Kidney glomerular epithelial cell (primary cell): ENCODE data around the gene KRT15.

Source experiments
- DNase-seq: peaks from one replicate; lab custom pipeline; 2025; lab: John Stamatoyannopoulos, UW

Gene KRT15

GRCh38 chr17:41524261-41524660, 5.6 kb upstream of the KRT15 start:
- DNase-seq, result no peak

DNA sequence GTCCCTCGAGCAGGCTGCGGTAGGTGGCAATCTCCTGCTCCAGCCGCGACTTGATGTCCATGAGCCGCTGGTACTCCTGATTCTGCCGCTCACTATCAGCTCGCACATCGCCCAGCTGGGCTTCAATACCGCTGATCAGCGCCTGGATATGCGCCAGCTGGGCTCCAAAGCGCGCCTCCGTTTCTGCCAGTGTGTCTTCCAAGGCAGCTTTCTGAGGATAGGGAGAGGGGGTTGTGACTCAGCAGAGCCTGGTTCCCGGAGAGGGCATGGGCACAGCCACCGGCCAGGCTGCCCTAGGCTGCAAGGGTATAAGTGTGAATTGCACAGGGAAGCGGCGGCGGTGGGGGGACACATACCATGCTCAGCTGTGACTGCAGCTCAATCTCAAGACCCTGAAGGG, 5.1 kb upstream of the KRT15 start:
- no peak for DNase-seq

DNA sequence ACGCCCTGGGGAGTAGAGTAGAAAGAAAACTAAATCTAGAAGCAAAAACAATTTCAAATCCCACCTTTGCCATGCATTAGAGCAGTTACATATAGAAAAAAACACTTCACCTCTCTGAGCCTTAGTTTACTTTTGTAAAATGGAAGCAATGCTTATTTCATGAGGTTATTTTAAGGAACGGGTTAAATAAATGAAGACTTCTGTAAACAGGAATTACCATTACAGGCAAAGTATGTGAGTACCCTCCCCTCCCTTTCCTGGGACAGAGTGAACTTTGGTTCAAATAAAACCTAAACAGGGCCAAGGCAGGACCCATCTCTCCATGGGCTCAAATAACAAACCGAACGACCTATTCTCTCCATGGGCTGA, 4.5 kb upstream of the KRT15 start:
- DNase-seq, result no peak

- peak; percentile 74 for DNase-seq
Observed at GRCh38 chr17:41522301-41523224, 3.9 kb upstream of the KRT15 start.

DNA sequence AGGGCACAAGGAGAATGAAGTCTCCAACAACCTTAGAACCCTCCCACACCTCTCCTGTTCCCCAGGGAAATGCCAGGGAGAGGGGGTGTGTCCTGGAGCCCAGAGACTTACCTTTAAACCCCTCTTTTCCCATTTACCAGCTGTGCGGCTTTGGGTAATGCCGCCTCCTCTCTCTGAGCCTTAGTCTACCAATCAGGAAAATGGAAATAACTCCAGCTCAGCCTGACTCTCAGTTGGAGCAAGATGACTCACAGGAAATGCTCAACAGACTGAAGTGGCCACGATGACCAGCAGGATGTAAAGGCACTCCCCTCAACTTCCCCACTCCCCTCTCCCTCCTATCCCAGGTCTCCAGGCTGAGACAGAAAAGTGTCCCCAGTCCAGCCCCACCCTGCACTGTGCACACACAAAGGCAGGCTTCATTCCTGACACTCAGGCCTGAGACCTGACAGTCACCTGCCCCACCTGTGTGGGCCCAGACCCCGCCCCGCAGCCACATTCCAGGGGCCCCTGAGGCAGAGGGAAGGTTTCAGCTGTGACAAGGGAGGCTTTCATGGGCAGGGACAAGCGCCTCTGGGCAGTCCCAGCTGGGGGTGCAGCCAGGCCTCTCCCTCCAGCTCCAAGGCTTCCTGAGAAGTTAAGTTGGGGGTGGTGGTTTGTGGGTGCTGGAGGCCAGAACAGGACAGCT, 3.0 kb upstream of the KRT15 start:
- peak; percentile 84 for DNase-seq

GRCh38 chr17:41520821-41521521, 2.3 kb upstream of the KRT15 start:
- DNase-seq, result peak; percentile 45

DNA sequence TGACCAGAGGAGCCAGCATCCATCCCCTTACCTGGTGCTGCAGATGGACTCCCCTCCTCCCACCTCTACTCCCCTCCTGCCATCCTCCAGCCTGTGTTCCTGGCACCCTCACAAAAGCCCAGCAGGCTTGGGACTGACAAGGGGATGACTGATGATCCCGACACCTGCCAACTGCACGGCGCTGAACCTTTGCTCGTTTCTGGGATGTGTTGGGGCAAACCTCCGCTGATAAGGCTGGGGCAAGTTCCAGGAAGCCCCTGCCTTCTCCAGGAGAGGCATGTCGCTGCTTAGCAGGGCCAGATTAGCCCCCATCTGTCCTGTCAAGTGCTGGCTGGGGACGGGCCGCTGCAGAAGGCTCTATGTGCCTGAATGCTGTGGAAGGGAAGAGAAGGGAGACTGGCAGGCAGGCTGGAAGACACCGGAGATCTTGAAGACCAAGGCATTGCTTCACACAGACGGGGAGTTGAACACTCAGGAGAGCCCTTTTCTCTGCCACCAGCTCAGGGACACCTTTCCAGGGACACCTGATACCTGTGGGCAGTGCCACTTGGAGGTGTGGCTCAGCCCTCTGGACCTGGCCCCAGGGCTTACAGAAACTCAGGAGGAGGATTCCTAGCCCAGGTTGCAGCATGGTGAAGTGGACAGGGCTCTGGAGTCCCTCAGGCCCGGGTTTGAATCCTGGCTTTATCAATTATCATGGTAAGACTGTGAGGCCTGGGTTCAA, 973 bp upstream of the KRT15 start:
- no peak for DNase-seq

DNA sequence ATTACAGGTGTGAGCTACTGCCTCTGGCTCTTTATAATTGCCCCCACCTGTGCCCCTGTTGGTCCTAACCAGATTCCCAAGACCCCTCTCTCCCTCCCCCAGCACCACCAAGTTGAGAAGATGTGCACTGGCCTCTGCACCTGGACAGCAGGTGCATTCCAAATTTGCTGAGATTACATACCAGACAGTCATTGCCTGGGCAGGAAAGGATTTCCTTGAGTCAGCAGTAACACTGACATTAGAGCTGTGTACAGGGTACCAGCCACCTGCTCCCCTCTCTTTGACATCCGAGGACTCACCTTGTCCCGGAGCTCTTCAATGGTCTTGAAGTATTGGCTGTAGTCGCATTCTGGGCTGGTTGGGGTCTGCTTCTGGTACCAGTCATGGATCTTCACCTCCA, 659 bp downstream of the KRT15 start:
- no peak for DNase-seq

GRCh38 chr17:41516830-41517283, 1.8 kb downstream of the KRT15 start:
- DNase-seq, result no peak

GRCh38 chr17:41516147-41516829, 2.4 kb downstream of the KRT15 start:
- DNase-seq, result no peak

DNA sequence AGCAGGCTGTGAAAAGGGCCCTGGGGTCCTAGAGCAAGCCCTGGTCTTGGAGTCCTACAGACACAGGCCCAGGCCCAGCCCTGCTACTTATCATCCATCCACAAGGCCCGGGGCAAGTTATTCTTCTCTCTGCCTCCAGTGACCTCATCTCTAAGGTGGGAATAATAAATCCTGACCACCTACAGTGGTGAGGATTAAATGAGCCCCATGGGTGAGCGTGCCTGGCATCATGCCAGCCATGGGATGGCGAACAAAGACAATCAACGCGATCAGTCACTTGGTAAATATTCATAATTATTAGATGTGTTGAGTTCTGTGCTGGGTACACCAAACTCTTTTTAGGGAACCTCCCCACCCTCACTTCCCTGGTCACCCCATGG, 5.5 kb downstream of the KRT15 start:
- no peak for DNase-seq

- no peak for DNase-seq
Observed at GRCh38 chr17:41512546-41513167, 6.0 kb downstream of the KRT15 start.

- no peak for DNase-seq
Observed at GRCh38 chr17:41511716-41512115, 7.0 kb downstream of the KRT15 start.

DNA sequence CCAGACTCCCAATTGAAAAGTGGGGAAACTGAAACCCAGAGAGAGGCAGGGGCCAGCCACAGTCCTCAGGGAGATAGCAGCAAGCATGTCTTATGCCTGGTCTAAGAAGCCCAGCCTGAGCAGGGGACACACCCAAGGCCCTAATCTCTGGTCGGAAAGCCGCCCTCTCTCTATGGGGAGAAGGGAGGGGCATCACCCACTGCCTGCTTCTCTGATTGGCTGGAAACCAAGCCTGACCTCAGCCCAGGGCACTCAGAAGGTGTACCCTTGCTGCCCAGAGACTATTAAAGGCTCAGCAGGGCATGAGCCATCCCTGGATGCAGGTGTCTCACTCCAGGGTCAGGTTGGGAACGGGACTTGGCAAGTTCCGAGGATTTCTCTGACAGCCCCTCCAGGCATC, 7.6 kb downstream of the KRT15 start:
- no peak for DNase-seq

- peak; percentile 37 for DNase-seq
Observed at GRCh38 chr17:41510251-41511065, 8.2 kb downstream of the KRT15 start.

DNA sequence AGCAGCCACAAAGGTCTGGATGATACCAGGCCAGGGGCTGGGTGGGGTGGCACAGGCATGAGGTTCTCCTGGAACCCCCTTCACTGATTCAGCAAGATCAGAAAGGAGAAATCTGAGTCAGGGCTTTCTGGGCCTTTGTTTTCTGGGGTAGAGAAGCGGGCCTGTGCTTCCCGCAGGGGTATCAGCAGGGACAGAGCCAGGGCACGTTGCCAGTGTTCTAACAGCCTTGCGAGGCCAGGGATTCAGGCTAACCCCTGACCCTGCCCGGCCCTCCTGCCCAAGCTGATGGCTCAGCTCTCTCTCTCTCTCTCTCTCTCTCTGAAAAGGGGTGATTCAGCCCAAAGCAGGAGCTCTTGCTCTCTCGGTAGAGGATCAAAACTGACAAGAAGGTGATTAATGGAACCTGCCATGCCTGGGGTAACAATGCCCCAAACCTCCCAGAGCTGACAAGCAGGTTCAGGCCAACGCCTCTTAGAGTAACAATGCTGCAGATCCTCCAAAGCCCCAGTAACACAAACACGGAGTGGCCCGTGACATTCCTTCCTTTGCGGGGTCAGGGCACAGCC, 11.3 kb downstream of the KRT15 start:
- no peak for DNase-seq

- DNase-seq, result no peak
Observed at GRCh38 chr17:41505809-41506767, 12.6 kb downstream of the KRT15 start.

- no peak for DNase-seq
Observed at GRCh38 chr17:41505007-41505808, 13.5 kb downstream of the KRT15 start, which contains the start of gene KRT13. Gene KRT13, minus strand, starts transcription at chr17:41505612. Its CDS starts 62 bp downstream, at chr17:41505550.
